ENCODE measurements around the gene PHACTR1. TPM values are rescaled to one million over a fixed set of nuclear protein-coding genes. Genes with fewer than 3 reads are reported as not detected.

Gene PHACTR1
- total RNA-seq, 2 donors from 2014 or later = 0.05 to 0.29 TPM

- DNase-seq (ENCODE audit: low spot score in 2 of 2) (no peak), ATAC-seq (peak in 1 of 2 donors; percentile 63)
- H3K9me3 Mint-ChIP-seq = no peaks in the 10 kb centered on the region
- peak overlapping the region in 1 of 2 donors; percentile 11 for H3K27ac Mint-ChIP-seq
- no peaks in the 10 kb centered on the region for H3K36me3 Mint-ChIP-seq
Measured at GRCh38 chr6:12962987-12963386, 246.4 kb downstream of the PHACTR1 start.

- Mint-ChIP-seq H3K9me3 (no peaks in the 10 kb centered on the region), H3K27ac (no peak overlapping the region), H3K36me3 (no peaks in the 10 kb centered on the region)
- ATAC-seq (no peak), DNase-seq (ENCODE audit: low spot score in 2 of 2) (no peak)
Measured at GRCh38 chr6:12963567-12963966, 247.0 kb downstream of the PHACTR1 start.

- Mint-ChIP-seq H3K36me3 (no peaks in the 10 kb centered on the region), H3K27ac (no peak overlapping the region), H3K9me3 (no peaks in the 10 kb centered on the region)
- no peak for DNase-seq (ENCODE audit: low spot score in 2 of 2)
- no peak for ATAC-seq
Measured at GRCh38 chr6:12967686-12968085, 251.1 kb downstream of the PHACTR1 start.

DNA sequence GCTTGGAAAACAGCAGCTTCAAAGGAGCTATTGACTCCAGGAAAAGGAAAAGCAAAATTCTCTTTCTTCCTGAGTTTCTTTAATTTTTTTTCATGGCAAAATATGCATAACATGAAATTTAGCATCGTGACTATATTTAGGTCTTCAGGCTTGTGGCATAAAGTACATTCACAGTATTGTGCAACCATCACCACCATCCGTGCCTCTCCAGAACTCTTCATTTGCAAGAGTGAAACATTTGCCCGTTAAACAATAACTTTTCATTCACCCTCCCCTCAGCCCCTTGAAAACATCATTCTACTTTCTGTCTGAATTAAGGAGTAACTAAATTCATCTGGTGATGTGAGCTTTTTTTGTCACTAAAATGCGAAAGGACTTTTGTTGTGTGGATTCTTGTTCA lies 251.7 kb downstream of the PHACTR1 start:
- H3K9me3 Mint-ChIP-seq = no peaks in the 10 kb centered on the region

DNA sequence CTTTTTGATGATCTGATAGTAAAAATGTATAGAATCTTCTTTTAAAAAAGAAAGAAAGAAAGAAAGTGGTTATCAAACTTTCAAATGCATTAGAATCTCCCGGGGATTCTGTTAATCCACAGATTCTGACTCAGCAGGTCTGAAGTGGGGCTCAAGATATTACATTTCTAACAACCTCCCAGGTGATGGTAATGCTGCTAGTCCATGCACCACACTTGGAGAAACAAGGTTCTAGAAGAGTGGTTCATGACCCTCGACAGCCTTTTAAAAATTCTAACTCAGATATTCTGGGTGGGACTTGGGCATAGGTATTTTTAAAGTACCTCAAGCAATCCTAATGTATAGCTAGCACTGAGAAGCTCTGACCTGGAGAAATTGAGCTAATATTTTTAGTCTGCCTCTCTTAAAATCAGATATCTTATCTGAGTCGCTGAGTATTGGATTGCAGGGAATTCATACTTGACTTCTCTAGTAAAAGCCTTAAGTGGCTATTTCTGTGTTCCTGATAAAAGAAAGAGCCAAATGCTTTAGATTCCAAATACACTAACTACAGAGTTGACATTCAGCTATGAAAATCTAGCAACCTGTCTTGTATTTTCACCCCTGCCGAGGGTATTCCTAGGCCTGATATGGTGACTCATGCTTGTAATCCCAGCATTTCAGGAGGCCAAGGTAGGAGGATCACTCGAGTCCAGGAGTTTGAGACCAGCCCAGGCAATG lies 252.4 kb downstream of the PHACTR1 start:
- Mint-ChIP-seq H3K9me3 (no peaks in the 10 kb centered on the region), H3K27ac (no peak overlapping the region), H3K36me3 (no peaks in the 10 kb centered on the region)
- DNase-seq (ENCODE audit: low spot score in 2 of 2) (no peak), ATAC-seq (no peak)

More for the DNA sequence above, 251.7 kb downstream of the PHACTR1 start:
- Mint-ChIP-seq H3K27ac (no peak overlapping the region), H3K36me3 (no peaks in the 10 kb centered on the region)
- DNase-seq (ENCODE audit: low spot score in 2 of 2) (no peak), ATAC-seq (no peak)

DNA sequence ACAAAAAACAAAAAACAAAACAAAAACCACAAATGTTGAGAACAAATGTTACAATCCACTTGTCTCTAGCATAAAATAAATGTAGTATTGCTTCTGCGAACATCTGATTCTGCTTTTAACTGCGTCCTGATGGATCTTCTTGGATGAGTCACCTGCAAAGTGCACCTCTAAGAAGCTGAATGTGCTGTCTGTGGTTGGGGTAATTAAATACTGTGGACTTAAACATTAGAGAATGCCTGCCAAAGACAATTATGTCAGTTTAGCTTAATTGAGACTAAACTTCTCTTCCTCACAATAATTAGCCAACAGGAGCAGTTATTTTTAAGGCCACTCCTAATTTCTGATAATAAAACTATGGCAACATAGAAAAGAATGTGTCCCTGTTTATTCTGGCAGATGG lies 253.4 kb downstream of the PHACTR1 start:
- Mint-ChIP-seq H3K9me3 (no peaks in the 10 kb centered on the region), H3K36me3 (no peaks in the 10 kb centered on the region), H3K27ac (no peak overlapping the region)
- DNase-seq (ENCODE audit: low spot score in 2 of 2) (no peak), ATAC-seq (no peak)

DNA sequence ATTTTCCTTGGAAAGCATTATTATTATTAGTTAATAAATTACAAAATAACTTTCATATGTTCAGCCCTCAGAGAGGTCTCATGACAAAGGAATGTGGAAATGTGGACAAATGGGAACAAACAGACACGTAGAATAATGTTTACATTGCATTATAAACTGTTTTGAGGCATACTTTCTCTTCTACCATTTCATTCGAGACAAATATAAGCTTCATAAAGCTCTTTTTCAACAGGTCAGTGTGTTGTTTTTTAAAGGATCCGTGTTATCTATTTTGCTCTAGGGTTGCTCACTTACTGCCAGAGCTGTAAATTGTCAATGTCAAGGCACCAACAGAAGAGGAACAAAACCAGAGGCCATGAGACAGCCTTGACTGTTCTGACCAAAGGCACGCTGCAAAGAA lies 256.8 kb downstream of the PHACTR1 start:
- ATAC-seq = no peak
- no peak for DNase-seq (ENCODE audit: low spot score in 2 of 2)
- Mint-ChIP-seq H3K9me3 (no peaks in the 10 kb centered on the region), H3K27ac (no peak overlapping the region), H3K36me3 (no peaks in the 10 kb centered on the region)

GRCh38 chr6:12974551-12974950 lies 258.0 kb downstream of the PHACTR1 start:
- Mint-ChIP-seq H3K9me3 (no peaks in the 10 kb centered on the region), H3K36me3 (no peaks in the 10 kb centered on the region), H3K27ac (no peak overlapping the region)
- no peak for DNase-seq (ENCODE audit: low spot score in 2 of 2)
- no peak for ATAC-seq

GRCh38 chr6:12976366-12976765 lies 259.8 kb downstream of the PHACTR1 start:
- DNase-seq (ENCODE audit: low spot score in 2 of 2) = no peak
- Mint-ChIP-seq H3K9me3 (no peaks in the 10 kb centered on the region), H3K36me3 (no peaks in the 10 kb centered on the region), H3K27ac (no peak overlapping the region)
- no peak for ATAC-seq

DNA sequence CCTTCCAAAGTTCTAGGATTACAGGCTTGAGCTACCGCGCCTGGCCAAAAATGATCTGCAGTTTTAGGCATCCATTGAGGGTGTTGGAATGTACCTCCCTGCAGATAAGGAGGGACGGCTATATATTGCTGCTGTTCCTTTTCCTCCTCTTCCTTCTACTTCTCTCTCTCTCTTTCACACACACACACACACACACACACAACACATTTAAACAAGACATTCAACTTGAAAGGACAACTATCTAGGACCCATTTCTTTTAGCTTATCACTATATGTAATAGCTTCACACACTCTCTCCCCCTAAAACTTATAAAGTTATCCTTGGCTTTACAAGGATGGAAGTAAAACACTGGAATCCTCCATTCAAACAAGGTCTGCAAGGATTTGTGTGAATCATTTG lies 260.6 kb downstream of the PHACTR1 start:
- Mint-ChIP-seq H3K27ac (no peak overlapping the region), H3K36me3 (no peaks in the 10 kb centered on the region), H3K9me3 (no peaks in the 10 kb centered on the region)
- ATAC-seq = no peak
- DNase-seq (ENCODE audit: low spot score in 2 of 2) = no peak

- no peak for ATAC-seq
- DNase-seq (ENCODE audit: low spot score in 2 of 2) = no peak
- Mint-ChIP-seq H3K27ac (no peak overlapping the region), H3K36me3 (no peaks in the 10 kb centered on the region), H3K9me3 (peaks cover 0 to under 1% of the 10 kb centered on the region in 2 donors)
Measured at GRCh38 chr6:12977806-12978205, 261.2 kb downstream of the PHACTR1 start.

DNA sequence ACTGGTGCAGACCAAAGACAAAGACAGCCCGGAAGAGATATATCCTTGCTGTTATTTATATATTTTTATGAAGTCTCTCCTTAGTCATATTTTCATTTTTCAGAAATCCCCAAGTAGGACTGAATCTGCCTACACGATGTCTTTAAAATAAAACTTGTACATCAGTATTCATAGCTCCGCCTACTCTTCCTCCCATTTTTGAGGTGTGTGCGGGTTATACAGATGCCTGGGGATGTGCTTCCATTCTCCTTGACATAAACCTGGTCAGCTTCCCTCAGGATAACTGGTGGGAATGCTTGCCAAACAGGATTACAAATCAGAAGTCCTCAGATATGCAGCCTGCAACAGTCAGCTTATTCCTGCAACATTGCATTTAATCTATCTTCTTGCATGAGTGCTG lies 264.2 kb downstream of the PHACTR1 start:
- ATAC-seq (no peak), DNase-seq (ENCODE audit: low spot score in 2 of 2) (no peak)
- H3K36me3 Mint-ChIP-seq = no peaks in the 10 kb centered on the region
- no peak overlapping the region for H3K27ac Mint-ChIP-seq
- peaks cover 0 to 5% of the 10 kb centered on the region in 2 donors for H3K9me3 Mint-ChIP-seq

DNA sequence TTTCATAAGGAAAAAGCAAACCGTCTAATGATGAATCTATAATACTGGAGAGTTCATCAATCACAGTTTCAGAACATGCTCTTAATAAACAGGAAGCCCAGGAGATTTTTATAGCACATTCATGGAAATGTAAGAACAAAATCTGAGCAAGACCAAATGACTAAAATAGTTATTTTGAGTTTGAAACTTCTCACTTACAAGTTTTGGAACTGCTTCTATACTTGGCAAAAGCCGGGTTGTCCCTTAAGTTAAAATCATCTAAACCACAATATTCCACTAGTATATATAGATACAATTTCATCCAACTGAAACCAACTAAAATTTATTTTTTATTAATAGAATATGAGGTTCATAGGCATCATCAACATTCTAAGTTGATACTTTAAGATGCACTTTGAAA lies 268.2 kb downstream of the PHACTR1 start:
- Mint-ChIP-seq H3K27ac (no peak overlapping the region), H3K36me3 (no peaks in the 10 kb centered on the region), H3K9me3 (peaks cover 0 to 5% of the 10 kb centered on the region in 2 donors)
- no peak for ATAC-seq
- no peak for DNase-seq (ENCODE audit: low spot score in 2 of 2)

DNA sequence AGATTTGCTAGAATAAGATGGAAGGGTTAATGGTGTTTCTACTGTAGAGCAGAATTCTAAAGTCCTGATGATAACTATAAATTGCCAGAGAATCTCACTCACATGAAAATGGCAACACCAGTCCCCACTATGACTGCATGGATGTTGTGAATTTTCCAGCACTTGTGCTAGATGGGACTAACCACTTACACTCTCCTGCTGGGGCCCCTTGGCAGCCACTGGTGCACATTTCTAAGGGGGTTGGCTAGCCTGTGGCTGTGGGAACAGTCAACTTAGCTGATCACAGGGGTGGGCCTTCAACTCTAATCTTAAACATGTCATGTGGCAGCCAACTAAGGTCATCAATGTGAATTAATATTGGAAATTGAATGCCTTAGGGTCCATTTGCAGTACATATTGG lies 271.2 kb downstream of the PHACTR1 start:
- peaks cover 0 to 5% of the 10 kb centered on the region in 2 donors for H3K9me3 Mint-ChIP-seq
- no peak for DNase-seq (ENCODE audit: low spot score in 2 of 2)
- no peak overlapping the region for H3K27ac Mint-ChIP-seq
- no peaks in the 10 kb centered on the region for H3K36me3 Mint-ChIP-seq
- ATAC-seq = no peak

DNA sequence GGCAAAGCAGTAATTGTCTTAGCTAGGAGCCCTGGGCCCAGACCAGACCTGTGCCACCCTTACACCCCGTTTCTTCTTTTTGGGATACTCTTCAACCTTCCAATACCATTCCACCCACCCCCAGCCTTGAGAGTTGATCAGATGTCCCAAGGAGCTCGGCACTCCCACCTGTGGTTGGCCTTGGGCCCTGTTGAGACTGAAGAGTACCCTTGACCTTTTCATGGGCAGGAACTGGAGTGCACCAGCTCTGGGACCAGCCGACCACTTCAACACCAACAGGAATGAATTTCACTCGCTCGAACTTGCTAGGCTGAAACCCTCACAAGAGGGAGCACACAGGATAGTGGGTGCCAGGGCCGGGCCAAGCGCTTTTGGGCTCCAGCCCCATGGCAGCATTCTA lies 273.6 kb downstream of the PHACTR1 start:
- Mint-ChIP-seq H3K27ac (no peak overlapping the region), H3K9me3 (peaks cover 0 to 10% of the 10 kb centered on the region in 2 donors), H3K36me3 (no peaks in the 10 kb centered on the region)
- DNase-seq (ENCODE audit: low spot score in 2 of 2) = no peak
- ATAC-seq = no peak

DNA sequence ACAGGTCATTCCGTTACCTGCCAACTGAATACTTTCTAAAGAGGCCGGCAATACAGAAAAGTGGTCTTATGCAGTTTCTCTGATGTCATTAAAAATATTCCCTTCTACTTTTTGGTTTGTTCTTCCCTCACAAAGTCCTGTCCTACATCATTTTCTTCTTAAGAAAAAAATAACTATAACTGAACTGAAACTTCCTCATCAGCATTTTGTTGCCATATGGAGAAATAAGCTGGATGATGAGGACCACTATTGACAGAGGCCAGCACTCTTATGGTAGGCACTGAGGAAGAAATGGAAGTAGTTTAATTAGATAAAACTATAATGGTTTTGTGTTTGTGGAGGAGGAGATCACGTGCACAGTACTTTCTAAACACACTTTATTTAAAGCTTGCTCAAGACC lies 274.9 kb downstream of the PHACTR1 start:
- DNase-seq (ENCODE audit: low spot score in 2 of 2) (no peak), ATAC-seq (no peak)
- Mint-ChIP-seq H3K36me3 (no peaks in the 10 kb centered on the region), H3K9me3 (peaks cover 0 to 10% of the 10 kb centered on the region in 2 donors), H3K27ac (no peak overlapping the region)

GRCh38 chr6:12992770-12993169 lies 276.2 kb downstream of the PHACTR1 start:
- Mint-ChIP-seq H3K27ac (no peak overlapping the region), H3K9me3 (peaks cover 0 to 10% of the 10 kb centered on the region in 2 donors), H3K36me3 (no peaks in the 10 kb centered on the region)
- ATAC-seq (no peak), DNase-seq (ENCODE audit: low spot score in 2 of 2) (no peak)

DNA sequence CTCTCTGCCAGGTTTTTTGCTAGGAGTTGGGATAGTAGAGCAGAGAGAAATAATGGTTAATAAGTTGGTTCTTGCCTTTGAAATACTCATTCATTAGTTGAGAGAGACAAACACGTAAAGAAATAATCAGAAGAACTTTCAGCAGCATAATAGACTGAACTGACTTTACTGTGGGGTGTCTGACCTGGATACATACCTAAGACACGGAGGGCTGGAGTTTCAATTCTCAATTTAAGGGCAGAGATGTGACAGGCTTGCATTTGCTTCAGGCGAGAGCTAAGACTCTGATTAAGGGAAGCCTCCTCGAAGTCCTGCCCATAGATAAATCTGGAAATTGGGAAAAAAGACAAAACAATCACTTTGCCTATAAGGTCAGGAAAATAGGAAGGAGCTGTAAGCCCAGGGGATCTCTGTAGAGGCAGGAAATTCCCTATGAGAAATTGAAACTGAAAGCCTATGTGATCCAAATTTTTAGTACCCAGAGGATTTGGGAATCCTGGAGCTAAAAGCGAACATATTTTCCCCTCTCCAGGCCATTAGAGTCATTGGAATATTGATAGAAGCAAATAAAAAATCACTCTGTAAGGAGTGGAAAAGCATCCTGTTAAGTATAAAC lies 276.8 kb downstream of the PHACTR1 start:
- H3K9me3 Mint-ChIP-seq = peaks cover 0 to 10% of the 10 kb centered on the region in 2 donors

More for the DNA sequence above, 276.8 kb downstream of the PHACTR1 start:
- Mint-ChIP-seq H3K27ac (no peak overlapping the region), H3K36me3 (no peaks in the 10 kb centered on the region)
- DNase-seq (ENCODE audit: low spot score in 2 of 2) (no peak), ATAC-seq (no peak)

Data from activated naive CD4-positive, alpha-beta T cell treated with anti-CD3 and anti-CD28 coated beads, Interleukin-2, amount 50 U/mL, for 72 hours (primary cell).